Adrenal gland (tissue), 12 donors: Measurements from ENCODE around the gene LYPD6B. TPM values are rescaled to one million over a fixed set of nuclear protein-coding genes. Genes with fewer than 3 reads are reported as not detected.

Experiments used
- DNase-seq, 7 donors: peaks; one replicate each; pipeline ENCODE4 v3.0.0-alpha.2; 2019 to 2020
- H3K27ac ChIP-seq, 5 donors: fragments of 200-600 bp; sonication (generic) in 4 of 5; 1 replicate in 3 of 5; 2 replicates in 2 of 5; pipeline versions ENCODE4 v1.5.1 to v1.8.0; 2016 to 2020; ENCODE audit warnings: mild to moderate bottlenecking in 1 of 5
- H3K27me3 ChIP-seq: fragments of 200-600 bp; 2 replicates; pipeline ENCODE4 v1.8.0; 2021
- H3K36me3 ChIP-seq, 2 donors: fragments of 200-600 bp; replicated peaks in 1 of 2; 1 replicate in 1 of 2; 2 replicates in 1 of 2; pipeline versions ENCODE4 v1.5.1 to v1.8.0; 2018 to 2022
- H3K4me1 ChIP-seq, 2 donors: fragments of 200-600 bp; replicated peaks in 1 of 2; 1 replicate in 1 of 2; 2 replicates in 1 of 2; pipeline versions ENCODE4 v1.5.1 to v1.8.0; 2018 to 2021
- H3K4me3 ChIP-seq, 4 donors: fragments of 200-600 bp; sonication (generic) in 3 of 4; one replicate each; pipeline ENCODE4 v1.5.1; 2016 to 2018
- H3K9me3 ChIP-seq, 3 donors: fragments of 200-600 bp; sonication (generic) in 1 of 3; replicated peaks in 1 of 3; 1 replicate in 2 of 3; 2 replicates in 1 of 3; pipeline versions ENCODE4 v1.5.1 to v1.8.0; 2016 to 2021
- CTCF ChIP-seq, 6 experiments: fragments of 450-650 bp in 4 of 6; fragments of 200-600 bp in 2 of 6; sonication (generic) in 1 of 6; IDR thresholded peaks; 1 replicate in 5 of 6; 2 replicates in 1 of 6; pipeline versions ENCODE4 v1.5.1 to v1.8.0; 2016 to 2021; ENCODE audit warnings: antibody characterized with exemption in 6 of 6, mild to moderate bottlenecking in 2 of 6, moderate library complexity in 1 of 6
- POLR2A ChIP-seq, 2 donors: fragments of 450-650 bp; IDR thresholded peaks; one replicate each; pipeline ENCODE4 v1.6.1; 2017; ENCODE audit warnings: antibody characterized with exemption in 2 of 2, mild to moderate bottlenecking in 2 of 2, moderate library complexity in 1 of 2
- WGBS, 4 donors: extraction: QIAGEN DNeasy Blood & Tissue Kit in 2 of 4; methylation state at CpG; one replicate each; pipeline versions ENCODE4 v1.1.5 to v1.1.7; 2013 to 2017; 5-methylcytosine and 5-hydroxymethylcytosine counted together
- intact Hi-C, 2 donors: fragments of 100-400 bp; cut with DNase I; formaldehyde crosslinking; loops; one replicate each; pipeline versions ENCODE4 v1.14.1 to v1.15.0; 2022 to 2023
- polyA plus RNA-seq, 3 donors: library from polyadenylated mRNA; stranded (reverse); fragments of 200-250 nt in 2 of 3; fragments of 350-450 nt in 1 of 3; fragmentation: Illumina TruSeq in 1 of 3; extraction: RNeasy Lipid Tissue Mini Kit (QIAGEN cat#74804) in 1 of 3; gene quantifications; one replicate each; pipeline ENCODE4 v1.2.3, GENCODE V29; 2013 to 2014
- total RNA-seq, 9 donors: library from RNA; depleted of rRNA in 4 of 9; stranded (reverse); fragments of >200 nt in 4 of 9; fragments of 120-200 nt in 1 of 9; fragmentation: NEBNext Ultra II Directional in 1 of 9; extraction: Animal tissue kit (Norgen Biotek cat#: 25700) in 1 of 9; gene quantifications; one replicate each; pipeline versions ENCODE4 v1.1.0 to v1.2.4, GENCODE V29; 2013 to 2023
- donor health status: healthy with polysubstance abuse.
- donor health status: Bipolar disorder and iron deficiency.
- donor health status: DM: yes; HTN: yes; CAD: no.
- donor health status: DM: no; HTN: no; CAD: no.
- donor health status: DM: no; HTN: no; CAD: no.
- donor health status: DM: yes; HTN: yes; CAD: no.

Gene LYPD6B
- total and polyA plus RNA-seq, 12 donors: 0.15 to 0.98 (median 0.50) TPM; not detected in 2

- TF ChIP-seq CTCF (IDR thresholded peaks at IDR 0.05) (no peak), POLR2A (IDR thresholded peaks at IDR 0.05) (no peak)
- H3K36me3 ChIP-seq: no peaks in the 10 kb centered on the region
- H3K27ac ChIP-seq: no peak overlapping the region
- WGBS, 4 donors: 64 to 83% (median 73%) methylated on average over 2 of the region's 2 CpGs
- intact Hi-C loops: no loop called here
- peaks cover 0 to 4% (median 0%) of the 10 kb centered on the region in 3 donors for H3K9me3 ChIP-seq
- no peaks in the 10 kb centered on the region for H3K4me1 ChIP-seq
- no peaks in the 10 kb centered on the region for H3K27me3 ChIP-seq
- DNase-seq: no peak
- no peak overlapping the region for H3K4me3 ChIP-seq
These were observed 10.6 kb downstream of the LYPD6B start for GRCh38 chr2:149049142-149049541.

DNA sequence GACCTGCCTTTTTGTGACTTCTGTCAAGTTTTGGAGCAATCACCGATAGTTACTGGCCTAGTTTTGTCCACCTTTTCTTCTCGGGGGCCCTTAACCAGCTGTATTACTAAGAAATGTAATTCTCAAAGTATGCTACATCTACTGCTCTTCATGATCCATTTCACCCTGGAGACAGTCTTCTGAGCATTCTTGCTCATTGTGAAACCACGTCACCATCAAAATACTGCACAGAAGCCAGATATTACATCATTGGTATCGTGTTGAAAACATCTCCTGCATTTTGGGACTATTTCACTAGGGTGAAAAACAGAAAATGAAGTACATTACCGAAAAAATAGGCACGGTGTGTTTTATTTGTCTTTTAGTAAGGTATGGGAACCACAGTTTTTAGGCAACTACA lies 11.7 kb downstream of the LYPD6B start:
- H3K27ac ChIP-seq: no peak overlapping the region
- no peak for DNase-seq
- peaks cover 0 to 4% (median 0%) of the 10 kb centered on the region in 3 donors for H3K9me3 ChIP-seq
- TF ChIP-seq CTCF (IDR thresholded peaks at IDR 0.05): no peak
- TF ChIP-seq POLR2A (IDR thresholded peaks at IDR 0.05): no peak
- H3K36me3 ChIP-seq: no peaks in the 10 kb centered on the region
- H3K4me3 ChIP-seq: no peak overlapping the region
- no peaks in the 10 kb centered on the region for H3K4me1 ChIP-seq
- 60 to 68% (median 61%) methylated on average over 6 of the region's 6 CpGs for WGBS, 4 donors
- intact Hi-C loops: no loop called here
- H3K27me3 ChIP-seq: no peaks in the 10 kb centered on the region

DNA sequence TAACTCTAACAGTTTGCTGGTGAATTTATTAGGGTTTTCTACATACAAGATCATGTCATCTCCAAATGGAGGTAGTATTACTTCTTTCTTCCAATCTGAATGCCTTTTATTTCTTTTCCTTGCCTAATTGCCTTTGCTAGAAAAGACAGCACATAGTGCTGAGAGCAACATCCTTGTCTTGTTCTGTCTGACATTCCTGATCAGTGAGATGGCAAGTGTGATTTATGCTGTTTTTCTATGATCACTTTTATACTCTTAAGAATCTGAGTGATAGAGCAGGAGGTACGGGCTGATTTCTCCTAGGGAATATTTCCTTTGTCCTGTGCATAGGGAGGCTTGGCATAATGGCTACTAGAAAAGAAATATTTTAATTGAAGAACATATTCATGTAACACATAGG lies 17.3 kb downstream of the LYPD6B start:
- DNase-seq: no peak
- H3K9me3 ChIP-seq: no peaks in the 10 kb centered on the region
- 35 to 61% (median 41%) methylated on average over 1 of the region's 1 CpG for WGBS, 4 donors
- intact Hi-C loops: no loop called here
- H3K27me3 ChIP-seq: no peaks in the 10 kb centered on the region
- no peaks in the 10 kb centered on the region for H3K36me3 ChIP-seq
- no peak overlapping the region for H3K4me3 ChIP-seq
- no peaks in the 10 kb centered on the region for H3K4me1 ChIP-seq
- H3K27ac ChIP-seq: no peak overlapping the region
- TF ChIP-seq POLR2A (IDR thresholded peaks at IDR 0.05) (no peak), CTCF (IDR thresholded peaks at IDR 0.05) (no peak)

DNA sequence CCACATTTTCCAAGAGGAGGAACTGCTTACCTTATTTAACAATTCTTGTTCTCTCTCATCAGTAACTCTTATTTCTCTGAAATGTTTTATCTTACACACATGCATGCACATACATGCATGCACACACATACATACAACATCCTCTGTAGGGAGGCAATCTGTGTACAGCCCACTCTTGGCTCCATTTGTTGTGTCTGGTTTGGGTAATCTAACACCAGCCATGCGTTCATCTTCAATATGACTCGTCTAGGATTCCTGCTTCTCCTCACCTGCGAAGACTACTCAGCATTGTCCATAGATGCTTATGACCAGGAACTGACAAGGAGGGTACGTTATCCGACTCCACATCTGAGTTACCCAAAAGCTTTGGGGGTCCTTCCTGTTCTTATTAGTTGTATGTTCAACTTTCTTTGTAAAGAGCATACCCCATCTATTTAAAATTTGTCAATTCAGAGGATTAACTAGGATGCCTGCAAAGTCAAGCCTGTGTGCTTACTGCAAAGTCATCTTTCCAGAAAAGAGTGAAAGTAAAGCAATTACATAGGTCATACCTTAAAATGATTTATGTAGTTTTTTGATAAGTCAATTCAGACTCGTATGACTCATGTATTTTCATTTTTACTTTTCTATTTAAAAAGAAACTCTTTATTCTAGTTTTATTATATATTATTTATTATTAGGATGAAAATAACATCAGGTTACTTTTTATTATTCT lies 18.2 kb downstream of the LYPD6B start:
- 72 to 81% (median 77%) methylated on average over 6 of the region's 6 CpGs for WGBS, 4 donors
- intact Hi-C loops: no loop called here
- Histone ChIP-seq H3K9me3 (no peaks in the 10 kb centered on the region), H3K27me3 (no peaks in the 10 kb centered on the region), H3K4me1 (no peaks in the 10 kb centered on the region), H3K27ac (no peak overlapping the region), H3K4me3 (no peak overlapping the region), H3K36me3 (no peaks in the 10 kb centered on the region)
- TF ChIP-seq POLR2A (IDR thresholded peaks at IDR 0.05) (no peak), CTCF (IDR thresholded peaks at IDR 0.05) (no peak)
- DNase-seq: no peak
